SK-MEL-5 (cell line): ENCODE measurements around the gene GCN1. TPM values are rescaled to one million over a fixed set of nuclear protein-coding genes. Genes with fewer than 3 reads are reported as not detected.
"Not testable (repeated sequence)": the region's sequence is repeated elsewhere in the genome, so short reads cannot be mapped to it uniquely, and the experiment has no call there.

Experiments
- DNase-seq: peaks from one replicate; pipeline ENCODE4 v3.0.0-alpha.2; 2016; ENCODE audit warnings: low read depth, low spot score
- in situ Hi-C: cut with HindIII; loops from 2 replicates; pipeline ENCODE4 v1.10.0; 2016; ENCODE audit warnings: low sequenced_read_pairs, high pct_unique_total_duplicates, low pct_unique_long_range_greater_than_20kb
- total RNA-seq: library from RNA; depleted of rRNA; stranded (reverse); fragments of >200 nt; shearing (Covaris generic); gene quantifications from 2 replicates; pipeline ENCODE4 v1.2.3, GENCODE V29; 2014

Gene GCN1
- total RNA-seq, 1 experiment from 2014 or later, result 46.4 TPM

DNA sequence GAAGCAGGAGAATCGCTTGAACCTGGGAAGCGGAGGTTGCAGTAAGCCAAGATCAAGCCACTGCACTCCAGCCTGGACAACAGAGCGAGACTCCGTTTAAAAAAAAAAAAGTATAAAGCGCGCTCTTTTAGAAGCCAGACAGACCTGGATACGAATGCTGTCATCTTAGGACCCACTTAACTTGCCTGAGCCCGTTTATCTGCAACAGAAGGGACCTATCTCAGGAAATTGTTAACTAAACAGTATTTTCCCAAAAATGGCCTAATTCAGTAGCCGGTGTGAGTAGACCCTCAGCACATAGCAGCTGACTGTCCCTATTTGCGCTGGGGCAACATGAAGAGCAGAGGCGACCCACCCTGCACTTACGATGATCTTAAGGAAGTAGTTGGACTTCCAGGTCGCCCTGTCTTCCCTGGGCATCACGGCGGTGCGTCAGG, 5.9 kb upstream of the GCN1 start:
- no peak for DNase-seq
- in situ Hi-C loops, result no loop called here

- DNase-seq, result no peak
- in situ Hi-C loops, result no loop called here
Observed at GRCh38 chr12:120199595-120200306, 5.2 kb upstream of the GCN1 start.

- no peak for DNase-seq
- in situ Hi-C loops, result no loop called here
Observed at GRCh38 chr12:120199025-120199424, 4.5 kb upstream of the GCN1 start.

DNA sequence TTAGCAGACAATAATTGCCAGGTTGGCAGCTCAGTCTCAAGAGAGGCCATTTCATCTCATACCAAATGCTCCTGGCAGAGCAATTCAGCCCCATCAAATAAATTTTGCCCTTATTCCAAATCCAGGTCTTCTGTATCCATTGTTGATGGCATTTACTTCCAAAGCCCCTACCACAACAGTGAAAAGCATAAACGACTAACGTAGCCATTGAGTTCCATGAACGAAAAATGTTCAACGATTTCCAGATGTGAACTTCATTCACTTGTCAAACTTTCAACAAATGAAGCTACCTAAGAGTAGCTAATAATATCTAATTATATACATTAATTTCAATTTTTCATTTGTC, 3.0 kb upstream of the GCN1 start:
- DNase-seq, result no peak
- in situ Hi-C loops, result no loop called here

GRCh38 chr12:120196817-120197541, 2.5 kb upstream of the GCN1 start:
- DNase-seq, in situ Hi-C loops: not testable (repeated sequence)

DNA sequence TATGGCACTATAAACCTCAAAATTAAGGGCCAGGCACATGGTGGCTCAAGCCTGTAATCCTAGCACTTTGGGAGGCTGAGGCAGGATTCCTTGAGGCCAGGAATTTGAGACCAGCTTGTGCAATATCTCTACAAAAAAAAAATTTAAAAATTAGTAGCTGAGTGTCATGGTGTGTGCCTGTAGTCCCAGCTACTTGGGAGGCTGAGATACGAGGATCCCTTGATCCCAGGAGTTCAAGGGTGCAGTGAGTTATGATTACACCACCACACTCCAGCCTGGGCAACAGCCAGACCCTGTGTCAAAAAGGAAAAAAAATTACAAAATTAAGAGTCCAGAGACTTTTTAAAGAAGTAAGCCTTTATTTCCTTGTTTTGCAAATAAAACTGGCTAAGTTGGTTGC, 1.8 kb upstream of the GCN1 start:
- in situ Hi-C loops, result no loop called here
- no peak for DNase-seq

DNA sequence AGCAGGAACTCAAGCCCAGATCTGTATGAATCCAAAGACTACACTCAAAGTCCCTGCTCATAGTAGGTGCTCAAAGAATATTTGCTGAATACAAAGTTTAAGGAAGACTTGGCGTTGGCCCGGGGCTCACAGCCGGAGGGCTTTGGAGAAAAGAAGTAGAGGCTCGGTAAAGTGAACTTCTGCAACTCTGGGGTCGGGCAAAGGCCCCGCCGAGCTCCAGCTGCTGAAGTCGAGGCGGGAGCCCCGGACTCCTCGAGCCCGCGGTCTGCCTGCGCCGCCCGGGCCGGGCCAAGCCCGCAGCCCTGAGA, 335 bp downstream of the GCN1 start:
- DNase-seq, result no peak
- in situ Hi-C loops, result no loop called here

GRCh38 chr12:120193286-120193685, 1.2 kb downstream of the GCN1 start:
- in situ Hi-C loops, DNase-seq: not testable (repeated sequence)

- in situ Hi-C loops, result no loop called here
- no peak for DNase-seq
Observed at GRCh38 chr12:120190985-120191480, 3.5 kb downstream of the GCN1 start.

DNA sequence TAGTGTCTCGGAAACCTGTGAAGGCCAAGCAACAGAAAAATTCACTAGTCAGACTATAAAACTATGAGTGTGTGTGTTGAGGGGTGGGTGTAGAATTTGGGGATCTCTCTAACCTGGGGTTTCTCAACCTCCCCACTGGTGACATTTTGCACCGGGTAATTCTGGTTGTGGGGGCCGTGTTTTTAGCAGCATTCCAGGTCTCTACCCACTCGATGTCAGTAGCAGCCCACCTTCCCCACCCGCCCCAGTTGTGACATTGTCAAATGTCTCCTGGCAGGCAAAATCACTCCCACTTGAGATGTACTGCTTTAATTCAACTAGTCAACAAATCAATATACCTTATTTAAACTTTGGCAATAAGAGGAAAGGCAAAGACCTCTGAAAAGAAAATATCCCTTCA, 4.1 kb downstream of the GCN1 start:
- in situ Hi-C loops, result no loop called here
- no peak for DNase-seq

GRCh38 chr12:120186654-120187053, 7.9 kb downstream of the GCN1 start:
- in situ Hi-C loops, result no loop called here
- no peak for DNase-seq

DNA sequence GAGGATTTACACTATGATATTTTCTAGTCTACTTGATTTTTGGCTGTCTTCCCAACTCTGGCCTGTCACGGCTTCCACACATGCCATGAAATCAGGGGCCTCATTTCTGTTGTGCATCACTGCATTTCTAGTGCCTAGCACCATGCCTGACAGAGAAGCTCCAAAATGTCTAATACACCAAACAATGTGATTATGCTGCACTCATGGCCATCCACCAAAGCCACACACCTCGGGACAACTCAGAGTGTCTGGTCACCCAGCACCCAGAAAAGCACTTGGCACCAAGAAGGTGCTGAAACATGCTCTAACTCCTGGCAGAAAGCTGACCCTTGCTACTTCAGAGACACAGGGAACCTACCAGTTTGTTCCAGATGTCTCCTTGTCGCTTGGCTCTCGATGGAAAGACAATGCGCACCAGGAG, 11.3 kb downstream of the GCN1 start:
- in situ Hi-C loops, result no loop called here
- no peak for DNase-seq

DNA sequence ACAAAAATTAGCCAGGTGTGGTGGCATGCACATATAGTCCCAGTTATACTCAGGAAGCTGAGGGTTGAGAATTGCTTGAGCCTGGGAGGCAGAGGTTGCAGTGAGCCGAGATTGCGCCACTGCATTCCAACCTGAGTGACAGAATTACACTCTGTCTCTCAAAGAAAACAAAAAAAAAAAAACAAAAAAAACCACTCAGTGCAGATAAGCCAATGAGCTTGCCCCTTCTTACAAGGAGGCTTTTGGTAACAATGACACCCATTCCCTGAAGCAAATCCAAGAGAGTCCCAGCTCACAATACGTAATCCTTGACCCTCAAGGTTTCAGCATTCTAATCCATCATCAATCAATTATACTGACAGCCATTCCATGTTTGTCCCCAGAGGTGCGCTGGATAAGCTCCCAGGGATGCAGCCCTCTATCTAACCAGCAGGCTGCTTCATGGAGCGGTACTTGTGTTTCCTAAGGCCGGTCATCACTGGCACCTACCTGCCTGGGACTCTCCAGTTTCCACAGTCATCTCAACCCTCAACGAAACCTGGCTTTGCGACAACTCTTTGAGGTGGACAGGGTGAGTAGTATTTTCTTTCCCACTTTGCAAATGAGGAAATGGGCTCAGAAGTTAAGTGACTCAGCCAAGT, 12.4 kb downstream of the GCN1 start:
- in situ Hi-C loops, result no loop called here
- DNase-seq, result no peak

DNA sequence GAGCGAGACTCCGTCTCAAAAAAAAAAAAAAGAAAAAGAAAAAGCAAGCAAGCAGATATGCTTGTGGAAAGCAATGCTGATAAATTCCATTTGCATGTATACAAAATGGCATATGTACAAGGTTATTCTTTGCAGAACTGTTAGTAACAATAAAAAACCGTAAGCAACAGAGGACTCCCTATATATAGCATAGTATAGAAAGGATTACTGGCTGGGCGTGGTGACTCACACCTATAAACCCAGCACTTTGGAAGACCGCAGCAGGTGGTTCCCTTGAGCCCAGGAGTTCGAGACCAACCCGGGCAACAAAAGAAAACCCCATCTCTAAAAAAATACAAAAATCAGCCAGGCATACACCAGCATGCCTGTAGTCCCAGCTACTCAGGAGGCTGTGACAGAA, 13.5 kb downstream of the GCN1 start:
- in situ Hi-C loops, result no loop called here
- no peak for DNase-seq

DNA sequence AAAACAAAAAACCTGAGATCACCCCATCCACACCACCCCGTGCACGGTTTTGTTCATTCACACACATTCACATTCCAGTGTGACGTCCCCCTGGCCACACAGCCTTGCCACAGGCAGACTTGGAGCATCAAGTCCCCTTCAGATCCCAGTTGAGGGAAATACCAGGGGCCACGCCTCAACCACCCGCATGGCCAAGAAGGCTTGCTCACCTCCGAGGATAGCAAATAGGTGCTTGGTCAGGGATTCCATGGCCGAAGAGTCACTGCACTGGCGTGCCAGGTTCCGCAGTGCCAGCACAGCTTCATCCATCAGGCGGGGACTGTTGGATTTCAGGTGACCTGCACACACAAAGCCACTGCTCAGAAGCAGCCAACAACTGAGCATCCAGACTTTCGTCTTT, 19.0 kb downstream of the GCN1 start:
- in situ Hi-C loops, result no loop called here

GRCh38 chr12:120175062-120175461, 19.5 kb downstream of the GCN1 start:
- in situ Hi-C loops, result no loop called here
- DNase-seq, result no peak

More for the DNA sequence above, 19.0 kb downstream of the GCN1 start:
- no peak for DNase-seq

DNA sequence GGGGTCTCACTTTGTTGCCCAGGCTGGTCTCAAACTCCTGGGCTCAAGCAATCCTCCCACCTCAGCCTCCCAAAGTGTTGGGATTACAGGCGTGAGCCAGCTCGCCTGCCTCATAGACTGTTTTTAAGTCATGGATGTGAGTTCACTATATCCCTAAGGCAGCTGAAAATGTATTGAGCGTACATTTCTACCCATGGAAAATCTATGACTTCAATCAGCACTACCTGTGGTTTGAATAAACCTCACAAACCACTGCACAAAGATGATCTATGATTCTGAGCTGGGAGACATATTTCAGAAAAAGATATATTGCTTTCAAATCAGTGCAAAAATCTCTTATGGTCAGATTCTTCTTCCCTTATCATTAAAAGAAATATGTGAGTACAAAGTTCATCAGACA, 22.5 kb downstream of the GCN1 start:
- DNase-seq, result no peak
- in situ Hi-C loops, result no loop called here

DNA sequence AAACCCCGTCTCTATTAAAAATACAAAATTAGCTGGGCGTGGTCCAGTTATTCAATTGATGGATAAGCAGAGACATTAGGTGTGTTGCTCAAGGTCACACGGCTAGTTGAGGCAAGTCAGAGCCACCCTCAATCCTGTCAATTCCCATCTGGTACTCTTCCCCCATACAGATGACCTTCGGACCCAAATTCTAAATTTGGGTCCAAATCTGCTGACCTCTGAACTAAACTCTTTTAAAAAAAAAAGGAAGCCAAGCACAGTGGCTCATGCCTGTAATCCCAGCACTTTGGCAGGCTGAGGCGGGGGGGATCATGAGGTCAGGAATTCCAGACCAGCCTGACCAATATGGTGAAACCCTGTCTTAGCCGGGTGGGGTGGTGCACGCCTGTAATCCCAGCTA, 23.9 kb downstream of the GCN1 start:
- in situ Hi-C loops, result no loop called here
- DNase-seq, result no peak

GRCh38 chr12:120169946-120170345, 24.6 kb downstream of the GCN1 start:
- no peak for DNase-seq
- in situ Hi-C loops, result no loop called here
